Hematopoietic multipotent progenitor cell treated with erythropoietin and hydrocortisone succinate and interleukin-3 and kit ligand, for 4 days (in vitro differentiated cells): ENCODE measurements around the gene THPO.

ENCODE experiments used
- DNase-seq: peaks from one replicate; pipeline ENCODE4 v3.0.0-alpha.2; 2015

THPO gene

GRCh38 chr3:184384342-184384741 lies 6.3 kb upstream of the THPO start:
- no peak for DNase-seq

GRCh38 chr3:184383033-184383740 lies 5.2 kb upstream of the THPO start:
- no peak for DNase-seq

GRCh38 chr3:184382326-184383032 lies 4.5 kb upstream of the THPO start:
- no peak for DNase-seq

GRCh38 chr3:184381261-184382224 lies 3.5 kb upstream of the THPO start:
- DNase-seq, result peak; percentile 63

- DNase-seq, result no peak
These were observed 2.7 kb upstream of the THPO start for GRCh38 chr3:184380627-184381260.

GRCh38 chr3:184380185-184380626 lies 2.2 kb upstream of the THPO start:
- DNase-seq, result peak; percentile 34

- DNase-seq, result no peak
These were observed 1.6 kb upstream of the THPO start, which contains the start of gene CHRD for GRCh38 chr3:184379358-184380184. TSS of gene CHRD (plus strand) at chr3:184380054. CDS start at chr3:184380319, 265 bp downstream.

- no peak for DNase-seq
These were observed 797 bp upstream of the THPO start for GRCh38 chr3:184378651-184379357.

GRCh38 chr3:184377374-184377773 lies 633 bp downstream of the THPO start:
- DNase-seq, result no peak

GRCh38 chr3:184375747-184376461 lies 2.1 kb downstream of the THPO start:
- no peak for DNase-seq

GRCh38 chr3:184373422-184373821 lies 4.6 kb downstream of the THPO start:
- DNase-seq, result no peak

- DNase-seq, result no peak
These were observed 5.1 kb downstream of the THPO start for GRCh38 chr3:184372911-184373310.

- no peak for DNase-seq
These were observed 5.6 kb downstream of the THPO start for GRCh38 chr3:184372296-184372821.

- peak; percentile 93 for DNase-seq
These were observed 6.4 kb downstream of the THPO start for GRCh38 chr3:184371570-184372018.

- no peak for DNase-seq
These were observed 9.3 kb downstream of the THPO start for GRCh38 chr3:184368586-184369183.

- no peak for DNase-seq
These were observed 9.9 kb downstream of the THPO start for GRCh38 chr3:184368116-184368515.

GRCh38 chr3:184366619-184367289 lies 11.3 kb downstream of the THPO start:
- DNase-seq, result no peak

- peak; percentile 99 for DNase-seq
These were observed 15.1 kb downstream of the THPO start for GRCh38 chr3:184362668-184363546.
